ENCODE data around the gene LRRC8C. TPM values are rescaled to one million over a fixed set of nuclear protein-coding genes. Genes with fewer than 3 reads are reported as not detected.

Gene LRRC8C
- total and polyA plus RNA-seq, 2 of the 8 experiments (the other 6 are each of a cell fraction or from before 2014, with no cell fraction given) = 1.1 to 2.1 TPM

DNA sequence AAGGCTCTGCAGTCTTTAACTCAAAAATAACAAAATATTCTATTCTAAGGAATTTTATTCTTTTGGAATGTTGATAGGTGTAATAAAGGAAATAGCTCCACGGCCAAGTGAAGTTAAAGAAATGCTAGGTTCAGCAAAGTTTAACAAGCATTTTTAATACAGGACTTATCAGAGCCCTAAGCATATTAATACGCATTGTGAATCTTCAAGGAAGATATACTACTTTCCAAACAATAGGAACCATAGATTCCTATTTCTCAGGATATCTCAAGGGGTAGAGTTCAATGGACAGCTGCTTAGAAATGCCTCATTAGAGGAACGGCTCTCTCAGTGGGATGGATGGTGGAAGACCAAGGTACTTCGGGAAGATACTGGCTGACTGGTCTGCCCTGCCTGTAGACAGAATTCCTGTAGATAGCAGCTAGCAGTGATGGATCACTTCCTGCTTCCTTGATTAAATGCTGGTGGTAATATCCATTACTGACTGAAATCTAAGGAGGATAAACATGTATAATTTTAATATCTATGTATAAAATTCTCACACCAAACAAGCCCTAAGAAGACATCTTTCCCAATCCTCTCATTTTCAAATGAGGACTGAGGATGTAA is 8.1 kb upstream of the LRRC8C start:
- H3K9ac ChIP-seq (replicated peaks in 1 of 4; ENCODE audit: extremely low read depth in 1 of 4, low read depth in 3 of 4, low read length in 3 of 4) = no peak overlapping the region
- ChIA-PET CTCF (ENCODE audit: partially characterized antibody) (interaction anchor here (0.7 to 4.4 kb wide), 8 partner anchors 8 to 150 kb away, joined by 3 to 23 read pairs (median 3); no protein-coding TSS in a partner anchor), POLR2A (ENCODE audit: partially characterized antibody) (interaction anchor here (1.0 kb wide), 1 partner anchor 16 kb away, joined by 3 read pairs; no protein-coding TSS in a partner anchor)
- no peak overlapping the region for H2BK15ac ChIP-seq (ENCODE audit: low read length)
- no peaks in the 10 kb centered on the region for H3K79me1 ChIP-seq (ENCODE audit: low read depth, low read length)
- no peak overlapping the region for H3K56ac ChIP-seq (replicated peaks; ENCODE audit: insufficient read length, low read depth, low read length)
- no peak overlapping the region for H4K91ac ChIP-seq (replicated peaks; ENCODE audit: insufficient read length, low read length)
- TF ChIP-seq EP300 (IDR thresholded peaks at IDR 0.05; ENCODE audit: borderline replicate concordance in 1 of 2, low read depth in 2 of 2, low read length in 2 of 2) = no peak
- no peak for TF ChIP-seq POU5F1 (IDR thresholded peaks at IDR 0.05; ENCODE audit: low read depth, low read length)
- no peak for TF ChIP-seq CBX5 (IDR thresholded peaks at IDR 0.05; ENCODE audit: low read depth, low read length)
- TF ChIP-seq SUZ12 (IDR thresholded peaks at IDR 0.05; ENCODE audit: low read length) = no peak
- TF ChIP-seq, protein P1, sequence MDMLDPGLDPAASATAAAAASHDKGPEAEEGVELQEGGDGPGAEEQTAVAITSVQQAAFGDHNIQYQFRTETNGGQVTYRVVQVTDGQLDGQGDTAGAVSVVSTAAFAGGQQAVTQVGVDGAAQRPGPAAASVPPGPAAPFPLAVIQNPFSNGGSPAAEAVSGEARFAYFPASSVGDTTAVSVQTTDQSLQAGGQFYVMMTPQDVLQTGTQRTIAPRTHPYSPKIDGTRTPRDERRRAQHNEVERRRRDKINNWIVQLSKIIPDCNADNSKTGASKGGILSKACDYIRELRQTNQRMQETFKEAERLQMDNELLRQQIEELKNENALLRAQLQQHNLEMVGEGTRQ (IDR thresholded peaks at IDR 0.05; ENCODE audit: low read length) = no peak
- no peak overlapping the region for H3K27ac ChIP-seq (ENCODE audit: low read depth, low read length)
- H4K8ac ChIP-seq (ENCODE audit: extremely low read depth, insufficient read depth, low read length) = no peak overlapping the region
- H3K4me1 ChIP-seq (replicated peaks in 1 of 4; ENCODE audit: control insufficient read depth in 3 of 4, insufficient read depth in 4 of 4, low read length in 3 of 4) = no peaks in the 10 kb centered on the region
- H2BK12ac ChIP-seq (ENCODE audit: low read depth, low read length) = no peak overlapping the region
- no peak overlapping the region for H3K23ac ChIP-seq (ENCODE audit: insufficient read length)
- no peak for FAIRE-seq
- no peaks in the 10 kb centered on the region for H3K79me2 ChIP-seq (ENCODE audit: control insufficient read depth in 1 of 2, insufficient read depth in 2 of 2, low read length in 2 of 2)
- no peaks in the 10 kb centered on the region for H3K9me3 ChIP-seq (ENCODE audit: insufficient read depth in 2 of 2, low read depth in 1 of 2, low read length in 1 of 2)
- no peak for DNase-seq (ENCODE audit: low read depth in 1 of 2, low spot score in 2 of 2)
- H3K14ac ChIP-seq (ENCODE audit: insufficient read length) = no peak overlapping the region
- WGBS, 2 experiments (ENCODE audit: extremely low coverage in 1 of 2, insufficient coverage in 1 of 2, insufficient read length in 1 of 2, insufficient replicate concordance in 2 of 2, low coverage in 1 of 2, low lambda C conversion rate in 2 of 2, missing lambda C conversion rate in 1 of 2) = 87% methylated on average over 4 of the region's 4 CpGs; no CpG with 5 or more reads in 1 of the 2 experiments
- H2BK20ac ChIP-seq (ENCODE audit: low read length) = no peak overlapping the region
- H3K4me3 ChIP-seq (ENCODE audit: extremely low read depth in 1 of 4, insufficient read depth in 2 of 4, low read depth in 3 of 4, low read length in 4 of 4) = no peak overlapping the region
- H3K36me3 ChIP-seq (ENCODE audit: control insufficient read depth in 2 of 4, insufficient read depth in 4 of 4, low read length in 3 of 4) = no peaks in the 10 kb centered on the region
- H4K5ac ChIP-seq (ENCODE audit: insufficient read length, low read depth, low read length) = no peak overlapping the region
- no peak overlapping the region for H2AK5ac ChIP-seq (ENCODE audit: low read depth, low read length)
- H4K20me1 ChIP-seq (replicated peaks in 1 of 2; ENCODE audit: control insufficient read depth in 1 of 2, insufficient read depth in 2 of 2, low read length in 2 of 2) = no peaks in the 10 kb centered on the region
- H2BK5ac ChIP-seq (ENCODE audit: low read depth, low read length) = no peak overlapping the region
- no peak overlapping the region for H2AFZ ChIP-seq (ENCODE audit: low read length)
- no peak overlapping the region for H3K18ac ChIP-seq (ENCODE audit: extremely low read depth, low read length)
- H2BK120ac ChIP-seq (replicated peaks; ENCODE audit: low read depth, low read length) = no peak overlapping the region
- no peak overlapping the region for H3K4me2 ChIP-seq (ENCODE audit: insufficient read depth in 1 of 2, low read depth in 2 of 2, low read length in 2 of 2)
- H3K27me3 ChIP-seq (replicated peaks in 1 of 4; ENCODE audit: control insufficient read depth in 3 of 4, extremely low read depth in 1 of 4, insufficient read depth in 3 of 4, low read length in 3 of 4) = no peaks in the 10 kb centered on the region; a peak in 1 of 7 replicates
- H3K23me2 ChIP-seq (ENCODE audit: low read depth, low read length) = peaks cover 2% of the 10 kb centered on the region; the same call in 1 of the 2 replicates
- no peak overlapping the region for H3K4ac ChIP-seq (replicated peaks; ENCODE audit: insufficient read length, low read depth, low read length)

All from H1 (cell line).